ENCODE measurements around the gene PLS1.

PLS1 gene

GRCh38 chr3:142651711-142652110 lies 55.5 kb downstream of the PLS1 start:
- POLR2A ChIA-PET, result no interaction called here
- CTCF ChIA-PET, result interaction anchor here (0.9 to 1.3 kb wide), 3 partner anchors 9 to 27 kb away, joined by 4 to 5 read pairs (median 4); no protein-coding TSS in a partner anchor
- no peak for TF ChIP-seq CTCF (IDR thresholded peaks at IDR 0.05; ENCODE audit: control extremely low read depth, extremely low read depth, low read depth, missing control alignments)
- DNase-seq (ENCODE audit: extremely low spot score), result no peak

GRCh38 chr3:142652826-142653292 lies 56.7 kb downstream of the PLS1 start:
- POLR2A ChIA-PET, result interaction anchor here (0.6 kb wide), 1 partner anchor 61 kb away, joined by 3 read pairs; no protein-coding TSS in a partner anchor
- TF ChIP-seq CTCF (IDR thresholded peaks at IDR 0.05; ENCODE audit: control extremely low read depth, extremely low read depth, low read depth, missing control alignments), result no peak
- no peak for DNase-seq (ENCODE audit: extremely low spot score)
- CTCF ChIA-PET, result no interaction called here

GRCh38 chr3:142656575-142656974 lies 60.4 kb downstream of the PLS1 start:
- ChIA-PET POLR2A (no interaction called here), CTCF (interaction anchor here (1.0 to 1.6 kb wide), 4 partner anchors 9 to 17 kb away, joined by 3 read pairs; no protein-coding TSS in a partner anchor)
- DNase-seq (ENCODE audit: extremely low spot score), result no peak
- TF ChIP-seq CTCF (IDR thresholded peaks at IDR 0.05; ENCODE audit: control extremely low read depth, extremely low read depth, low read depth, missing control alignments), result no peak

GRCh38 chr3:142657033-142657432 lies 60.8 kb downstream of the PLS1 start:
- POLR2A ChIA-PET, result no interaction called here
- TF ChIP-seq CTCF (IDR thresholded peaks at IDR 0.05; ENCODE audit: control extremely low read depth, extremely low read depth, low read depth, missing control alignments), result no peak
- CTCF ChIA-PET, result interaction anchor here (1.0 to 1.6 kb wide), 4 partner anchors 9 to 18 kb away, joined by 3 read pairs; no protein-coding TSS in a partner anchor
- DNase-seq (ENCODE audit: extremely low spot score), result no peak

- POLR2A ChIA-PET, result no interaction called here
- no peak for DNase-seq (ENCODE audit: extremely low spot score)
- TF ChIP-seq CTCF (IDR thresholded peaks at IDR 0.05; ENCODE audit: control extremely low read depth, extremely low read depth, low read depth, missing control alignments), result no peak
- CTCF ChIA-PET, result interaction anchor here (1.1 to 1.8 kb wide), 2 partner anchors 9 to 35 kb away, joined by 3 to 4 read pairs; no protein-coding TSS in a partner anchor
Observed at GRCh38 chr3:142660383-142660782, 64.2 kb downstream of the PLS1 start.

GRCh38 chr3:142660893-142661292 lies 64.7 kb downstream of the PLS1 start:
- DNase-seq (ENCODE audit: extremely low spot score), result no peak
- CTCF ChIA-PET, result interaction anchor here (1.0 to 1.8 kb wide), 2 partner anchors 9 kb away, joined by 3 to 4 read pairs; no protein-coding TSS in a partner anchor
- no peak for TF ChIP-seq CTCF (IDR thresholded peaks at IDR 0.05; ENCODE audit: control extremely low read depth, extremely low read depth, low read depth, missing control alignments)
- POLR2A ChIA-PET, result no interaction called here
